ENCODE data around the gene RAB33A.
"Not testable (repeated sequence)": the region's sequence is repeated elsewhere in the genome, so short reads cannot be mapped to it uniquely, and the experiment has no call there.

RAB33A gene

DNA sequence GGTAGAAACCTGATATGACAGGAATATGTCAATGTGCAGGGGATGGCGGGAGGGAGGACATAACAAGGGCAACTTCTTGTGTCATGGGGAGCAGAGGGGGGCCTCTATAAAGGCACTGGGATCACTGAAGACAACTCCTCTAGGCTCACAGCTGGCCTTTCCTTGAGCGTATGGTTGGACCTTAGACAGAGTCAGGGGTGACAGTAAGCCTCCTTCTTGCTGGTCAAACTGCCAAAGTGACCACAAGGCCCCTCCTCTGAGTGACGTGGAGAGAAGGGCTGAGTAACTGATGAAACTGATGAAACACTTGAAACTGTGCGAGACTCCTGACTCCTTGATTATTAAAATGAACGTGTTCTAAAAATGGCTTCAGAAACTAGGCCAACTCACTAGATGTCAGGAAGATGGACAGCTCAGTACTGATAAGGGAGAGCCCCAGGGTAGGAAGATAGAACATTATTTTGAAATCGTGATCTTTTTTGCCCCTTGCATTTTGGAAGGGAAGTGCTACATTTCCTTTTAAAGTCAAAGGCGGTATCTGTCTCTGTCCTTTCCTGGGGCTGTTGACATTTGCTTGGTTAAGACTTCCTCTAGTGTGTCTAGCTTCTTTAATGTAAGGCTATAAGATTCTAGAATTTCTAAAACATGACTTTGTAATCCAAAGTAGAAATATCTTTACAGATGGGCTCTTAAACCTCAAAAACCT lies 1.6 kb downstream of the RAB33A start:
- peak in 1 of 5 donors; percentile 85 for DNase-seq

GRCh38 chrX:130174045-130174704 lies 2.4 kb downstream of the RAB33A start:
- DNase-seq = no peak

GRCh38 chrX:130174937-130175336 lies 3.2 kb downstream of the RAB33A start:
- DNase-seq = no peak

- DNase-seq = no peak
Measured at GRCh38 chrX:130176354-130176776, 4.6 kb downstream of the RAB33A start.

GRCh38 chrX:130176942-130177341 lies 5.2 kb downstream of the RAB33A start:
- no peak for DNase-seq

- no peak for DNase-seq
Measured at GRCh38 chrX:130179170-130179569, 7.4 kb downstream of the RAB33A start.

DNA sequence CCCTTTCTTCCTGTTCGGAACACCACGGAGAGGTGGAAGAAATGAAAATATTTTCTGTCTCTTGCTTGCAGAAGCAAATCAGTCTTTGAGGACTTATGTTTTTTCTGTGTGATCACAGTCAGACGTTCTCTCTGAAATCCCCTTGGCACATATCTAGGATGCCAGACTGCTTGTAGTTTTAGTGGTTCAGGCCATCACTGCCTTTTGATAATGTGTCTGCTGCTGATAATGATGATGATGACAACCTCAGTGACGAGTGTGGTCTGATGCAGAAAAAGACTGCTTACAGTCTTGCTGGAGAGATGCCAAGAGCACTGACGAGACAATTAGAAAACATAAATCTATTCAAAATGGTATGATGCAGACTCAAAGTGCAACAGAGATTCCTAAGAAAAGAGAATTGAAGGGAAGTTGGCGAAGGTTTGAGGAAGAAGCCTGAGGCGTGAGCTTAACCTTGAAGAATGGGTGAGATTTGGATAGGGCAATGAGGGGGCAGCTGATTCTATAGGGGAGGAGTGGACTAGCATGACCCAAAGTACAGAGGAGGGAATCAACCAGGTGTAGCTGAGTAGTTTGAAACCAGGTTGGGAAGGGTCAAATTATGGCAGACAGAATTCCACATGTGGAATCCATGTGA lies 7.9 kb downstream of the RAB33A start:
- DNase-seq = no peak

DNA sequence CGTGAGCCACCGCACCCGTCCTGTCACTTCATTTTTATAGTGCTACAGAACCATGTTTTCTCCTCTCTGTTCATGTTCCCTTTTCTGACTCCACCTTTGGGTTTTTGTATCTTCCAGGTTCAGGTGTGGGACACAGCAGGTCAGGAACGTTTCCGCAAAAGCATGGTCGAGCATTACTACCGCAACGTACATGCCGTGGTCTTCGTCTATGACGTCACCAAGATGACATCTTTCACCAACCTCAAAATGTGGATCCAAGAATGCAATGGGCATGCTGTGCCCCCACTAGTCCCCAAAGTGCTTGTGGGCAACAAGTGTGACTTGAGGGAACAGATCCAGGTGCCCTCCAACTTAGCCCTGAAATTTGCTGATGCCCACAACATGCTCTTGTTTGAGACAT lies 12.4 kb downstream of the RAB33A start:
- no peak for DNase-seq

DNA sequence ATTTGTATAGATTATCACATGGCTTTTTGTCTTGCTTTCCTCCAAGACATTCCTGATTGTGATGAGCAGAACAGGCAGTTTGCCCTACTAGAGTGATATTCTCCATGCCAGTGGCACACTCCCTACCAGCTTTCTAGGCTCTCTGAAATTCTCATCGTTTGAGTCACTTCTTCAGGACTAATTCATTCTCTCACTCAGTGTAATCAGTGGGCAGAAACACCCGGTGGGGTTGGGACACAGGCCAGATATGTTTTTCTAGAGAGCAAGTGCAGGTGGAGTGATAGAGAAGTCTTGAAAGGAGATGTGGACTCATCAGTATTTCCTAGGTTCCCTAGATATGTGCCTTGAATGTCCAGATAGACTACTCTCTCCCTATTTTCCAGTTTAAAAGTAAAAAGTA lies 13.1 kb downstream of the RAB33A start:
- DNase-seq = no peak

DNA sequence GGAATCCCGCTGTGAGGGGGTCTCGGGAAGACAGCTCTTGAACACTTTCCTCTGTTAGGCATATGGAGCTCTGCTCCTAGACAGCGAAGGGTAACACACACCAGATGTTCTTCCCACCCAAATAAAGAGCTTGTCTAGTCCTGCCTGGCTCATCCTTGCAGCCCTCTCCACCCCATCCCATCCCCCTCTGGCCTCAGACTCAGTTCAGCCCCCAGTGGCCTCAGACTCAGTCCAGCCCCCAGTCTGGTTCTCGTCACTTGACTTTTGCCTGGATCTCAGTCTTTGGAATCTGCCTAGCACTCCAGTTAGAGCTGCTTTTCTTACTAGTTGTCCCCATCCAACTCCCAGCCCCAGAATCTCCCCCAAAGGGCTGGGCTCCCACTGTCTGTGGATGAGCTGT lies 14.9 kb downstream of the RAB33A start:
- no peak for DNase-seq

DNA sequence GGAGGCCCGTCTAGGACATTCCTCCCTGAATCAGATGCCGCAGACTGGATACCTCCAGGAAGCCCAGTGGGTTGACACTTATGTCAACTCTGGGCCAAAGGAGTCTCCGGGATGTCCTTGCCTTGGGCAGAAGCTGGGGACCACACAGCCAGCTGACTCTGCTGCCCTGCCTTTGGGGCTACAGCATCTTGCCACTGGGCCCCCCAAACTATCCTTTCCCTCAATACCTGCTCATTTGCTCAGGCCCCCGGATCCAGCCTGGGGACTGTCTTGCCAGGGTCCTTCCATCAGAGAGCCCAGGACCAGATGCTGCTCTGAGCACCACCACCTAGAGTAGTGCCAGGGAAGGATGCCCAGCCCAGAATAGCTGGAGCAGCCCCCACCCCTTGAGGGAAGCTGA lies 19.0 kb downstream of the RAB33A start:
- no peak for DNase-seq

- DNase-seq = no peak
Measured at GRCh38 chrX:130196466-130196865, 24.7 kb downstream of the RAB33A start.

DNA sequence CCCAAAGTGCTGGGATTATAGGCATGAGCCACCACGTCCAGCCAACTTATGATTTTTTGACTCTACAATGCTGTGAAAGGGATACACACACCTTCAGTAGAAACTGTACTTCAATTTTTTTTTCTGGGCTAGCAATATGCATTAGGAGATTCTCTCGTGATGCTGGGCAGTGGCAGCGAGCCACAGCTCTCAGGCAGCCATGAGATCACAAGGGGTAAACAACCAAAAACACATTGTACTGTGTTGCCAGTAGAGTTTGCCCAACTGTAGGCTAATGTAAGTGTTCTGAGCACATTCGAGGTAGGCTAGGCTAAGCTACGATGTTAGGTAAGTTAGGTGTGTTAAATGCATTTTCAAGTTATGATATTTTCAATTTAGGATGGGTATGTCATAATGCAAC lies 25.7 kb downstream of the RAB33A start:
- no peak for DNase-seq

GRCh38 chrX:130204647-130205046 lies 32.9 kb downstream of the RAB33A start:
- DNase-seq = no peak

DNA sequence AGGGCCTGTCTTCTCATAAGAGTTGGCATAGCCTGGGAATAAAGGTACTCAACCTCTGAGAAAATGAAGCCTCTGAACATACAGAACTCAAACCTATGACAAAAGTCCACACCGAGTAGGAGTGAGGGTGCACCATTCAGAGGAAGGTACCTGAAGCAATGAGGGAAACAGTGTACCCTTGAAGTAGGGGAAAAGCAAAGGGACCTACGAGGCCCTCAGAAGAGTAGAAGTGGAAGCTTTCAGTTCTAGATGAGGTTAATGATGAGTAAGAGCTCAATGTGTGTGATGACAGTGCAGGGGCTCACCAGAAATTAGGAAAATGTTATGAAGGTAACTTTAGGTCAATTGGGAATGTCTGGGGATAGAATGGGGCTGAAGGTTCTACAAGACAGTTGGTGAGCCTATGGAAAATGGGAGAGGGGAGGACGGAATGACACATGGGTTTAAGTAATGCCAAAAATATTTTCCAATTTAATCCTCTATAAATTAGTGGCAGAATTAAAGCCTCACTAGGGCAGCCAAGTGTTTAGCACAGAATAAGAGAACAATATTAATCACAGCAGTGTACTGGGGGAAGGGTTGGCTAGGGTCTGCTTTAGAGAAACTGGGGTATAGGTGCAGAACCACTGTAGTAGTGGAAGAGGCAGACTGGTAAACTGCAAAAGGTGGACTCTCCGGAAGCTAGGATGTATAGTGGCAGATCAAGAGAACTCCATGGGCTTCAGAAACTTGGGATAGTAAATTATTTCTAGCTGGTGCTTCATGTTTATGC lies 39.8 kb downstream of the RAB33A start:
- peak in 1 of 5 donors; percentile 21 for DNase-seq

- peak in 1 of 5 donors; percentile 48 for DNase-seq
Measured at GRCh38 chrX:130212371-130212770, 40.6 kb downstream of the RAB33A start.

- no peak for DNase-seq
Measured at GRCh38 chrX:130213376-130213775, 41.6 kb downstream of the RAB33A start.

DNA sequence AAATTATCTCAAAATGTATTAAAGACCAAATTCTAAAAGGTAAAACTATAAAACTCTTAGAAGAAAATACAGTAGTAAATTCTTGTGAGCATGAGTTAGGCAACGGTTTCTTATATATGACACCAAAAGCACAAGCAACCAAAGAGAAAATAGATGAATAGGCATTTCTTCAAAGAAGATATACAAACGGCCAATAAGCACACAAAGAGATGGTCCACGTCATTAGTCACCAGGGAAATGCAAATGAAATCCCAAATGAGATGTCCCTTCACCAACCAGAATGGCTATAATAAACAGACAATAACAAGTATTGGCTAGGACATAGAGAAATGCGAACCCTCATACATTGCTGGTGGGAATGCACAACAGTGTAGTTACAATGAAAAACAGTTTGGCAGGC lies 44.6 kb downstream of the RAB33A start:
- peak in 1 of 5 donors; percentile 6 for DNase-seq

DNA sequence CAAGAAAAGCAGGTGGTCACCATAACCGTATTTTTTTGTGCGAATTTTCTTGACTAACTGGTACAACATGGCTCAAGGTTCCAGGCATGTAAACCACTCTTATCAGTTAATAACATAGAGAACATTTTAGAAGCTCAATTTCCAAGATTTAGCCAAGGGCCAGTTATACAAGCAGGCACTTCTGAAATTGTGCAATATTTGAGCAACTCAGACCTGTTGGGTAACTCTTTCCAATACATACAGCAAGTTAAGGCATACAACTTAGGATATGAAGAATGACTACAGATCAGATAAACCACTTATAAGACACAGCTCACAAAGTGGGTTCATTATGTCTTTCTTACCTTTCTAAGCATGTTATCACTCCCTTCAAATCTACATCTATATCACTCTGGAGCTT lies 53.0 kb downstream of the RAB33A start:
- no peak for DNase-seq

- DNase-seq = no peak
Measured at GRCh38 chrX:130228871-130229270, 57.1 kb downstream of the RAB33A start.

DNA sequence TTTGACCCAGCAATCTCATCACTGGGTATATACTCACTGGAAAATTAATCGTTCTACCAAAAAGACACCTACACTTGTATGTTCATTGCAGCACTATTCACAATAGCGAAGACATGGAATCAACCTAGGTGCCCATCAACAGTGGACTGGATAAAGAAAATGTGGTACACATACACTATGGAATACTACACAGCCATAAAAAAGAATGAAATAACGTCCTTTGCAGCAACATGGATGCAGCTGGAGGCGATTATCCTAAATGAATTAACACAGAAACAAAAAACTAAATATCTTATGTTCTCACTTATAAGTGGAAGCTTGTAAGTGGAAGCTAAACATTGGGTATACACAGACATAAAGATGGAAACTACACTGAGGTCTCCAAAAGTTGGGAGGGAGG lies 59.4 kb downstream of the RAB33A start:
- DNase-seq = not testable (repeated sequence)
